DMS53 treated with DMSO at 0.1 percent for 48 hours (cell line): ENCODE measurements around the gene ABCA4.

Experiments used
- DNase-seq: peaks from one replicate; lab custom pipeline; 2025; ENCODE audit not compliant: unreplicated experiment; lab: John Stamatoyannopoulos, UW

The ABCA4 gene

GRCh38 chr1:94124538-94124937, 3.6 kb upstream of the ABCA4 start:
- no peak for DNase-seq

GRCh38 chr1:94122201-94122970, 1.4 kb upstream of the ABCA4 start:
- no peak for DNase-seq

GRCh38 chr1:94121411-94121821, 468 bp upstream of the ABCA4 start:
- no peak for DNase-seq

- DNase-seq = no peak
Observed at GRCh38 chr1:94120570-94120901, 412 bp downstream of the ABCA4 start.

- DNase-seq = no peak
Observed at GRCh38 chr1:94119796-94120569, 965 bp downstream of the ABCA4 start.

- no peak for DNase-seq
Observed at GRCh38 chr1:94119306-94119705, 1.6 kb downstream of the ABCA4 start.

GRCh38 chr1:94118471-94118870, 2.5 kb downstream of the ABCA4 start:
- DNase-seq = no peak

GRCh38 chr1:94118013-94118412, 2.9 kb downstream of the ABCA4 start:
- DNase-seq = no peak

GRCh38 chr1:94117259-94117851, 3.6 kb downstream of the ABCA4 start:
- no peak for DNase-seq

GRCh38 chr1:94115900-94116436, 5.0 kb downstream of the ABCA4 start:
- no peak for DNase-seq

GRCh38 chr1:94115254-94115899, 5.6 kb downstream of the ABCA4 start:
- DNase-seq = no peak

- no peak for DNase-seq
Observed at GRCh38 chr1:94113589-94114226, 7.2 kb downstream of the ABCA4 start.

- DNase-seq = no peak
Observed at GRCh38 chr1:94111879-94112278, 9.1 kb downstream of the ABCA4 start.

GRCh38 chr1:94110946-94111740, 9.8 kb downstream of the ABCA4 start:
- no peak for DNase-seq

- DNase-seq = no peak
Observed at GRCh38 chr1:94110021-94110761, 10.8 kb downstream of the ABCA4 start.

- no peak for DNase-seq
Observed at GRCh38 chr1:94109478-94109877, 11.5 kb downstream of the ABCA4 start.

GRCh38 chr1:94107141-94107540, 13.8 kb downstream of the ABCA4 start:
- DNase-seq = no peak

- no peak for DNase-seq
Observed at GRCh38 chr1:94106716-94107115, 14.2 kb downstream of the ABCA4 start.

- DNase-seq = no peak
Observed at GRCh38 chr1:94105957-94106529, 14.9 kb downstream of the ABCA4 start.
